Renal cortical epithelial cell (primary cell): ENCODE results near the gene ARHGEF7. TPM values are rescaled to one million over a fixed set of nuclear protein-coding genes. Genes with fewer than 3 reads are reported as not detected.
"Not testable (repeated sequence)": the region's sequence is repeated elsewhere in the genome, so short reads cannot be mapped to it uniquely, and the experiment has no call there.

Experiments
- DNase-seq: peaks from one replicate; pipeline ENCODE4 v3.0.0-alpha.2; 2011; ENCODE audit warnings: low read depth
- total RNA-seq: library from RNA; depleted of rRNA; stranded (reverse); fragments of >200 nt; gene quantifications from 2 replicates; pipeline ENCODE4 v1.2.3, GENCODE V29; 2014

The ARHGEF7 gene
- total RNA-seq, 1 donor from 2014 or later: 37.6 TPM

- DNase-seq: no peak
Observed at GRCh38 chr13:111252446-111253364, 137.6 kb downstream of the ARHGEF7 start.

- no peak for DNase-seq
Observed at GRCh38 chr13:111253365-111253872, 138.3 kb downstream of the ARHGEF7 start.

DNA sequence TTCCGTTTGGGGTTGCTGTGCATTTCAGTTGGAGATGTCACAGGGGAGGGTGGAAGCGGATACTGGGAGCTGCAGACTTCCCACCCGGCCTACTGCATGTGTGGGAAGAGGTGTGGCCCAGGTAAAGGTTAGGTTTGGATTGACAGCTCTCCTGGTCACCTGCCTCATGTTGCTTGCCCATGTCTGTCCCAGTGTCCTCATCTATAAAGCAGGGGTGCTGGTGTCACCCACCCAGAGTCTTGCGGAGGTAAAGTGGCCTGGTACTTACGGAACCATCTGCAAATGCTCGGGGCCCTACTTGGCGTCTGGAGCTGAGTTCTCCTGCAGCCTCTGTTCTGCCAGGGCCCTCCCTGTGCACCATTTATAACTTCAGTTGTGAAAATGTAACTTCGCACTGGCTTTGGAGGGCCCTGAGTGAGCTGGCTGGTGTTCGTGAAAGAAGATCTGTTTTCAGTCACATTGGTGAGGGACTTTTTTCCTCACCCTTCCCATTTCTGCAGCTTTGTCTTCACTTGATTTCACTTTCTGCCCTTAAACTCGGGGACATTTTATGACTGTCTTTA lies 140.2 kb downstream of the ARHGEF7 start:
- no peak for DNase-seq

GRCh38 chr13:111256458-111256857 lies 141.3 kb downstream of the ARHGEF7 start:
- no peak for DNase-seq

- DNase-seq: no peak
Observed at GRCh38 chr13:111256946-111257345, 141.8 kb downstream of the ARHGEF7 start.

DNA sequence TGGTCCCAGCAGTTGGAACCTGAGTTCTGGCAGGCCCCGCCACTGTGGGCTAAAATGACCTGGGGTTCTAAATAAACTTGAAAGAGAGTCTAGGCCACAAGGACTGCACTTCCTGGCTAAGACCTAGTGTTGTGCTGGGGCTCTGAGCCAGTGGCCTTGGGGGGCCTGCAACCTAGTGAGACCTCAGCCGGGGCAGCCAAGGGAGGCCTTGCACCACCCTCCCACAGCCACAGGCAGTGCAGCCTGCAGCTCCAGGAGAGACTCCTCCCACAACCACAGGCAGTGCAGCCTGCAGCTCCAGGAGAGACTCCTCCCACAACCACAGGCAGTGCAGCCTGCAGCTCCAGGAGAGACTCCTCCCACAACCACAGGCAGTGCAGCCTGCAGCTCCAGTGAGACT lies 142.8 kb downstream of the ARHGEF7 start:
- DNase-seq: not testable (repeated sequence)

DNA sequence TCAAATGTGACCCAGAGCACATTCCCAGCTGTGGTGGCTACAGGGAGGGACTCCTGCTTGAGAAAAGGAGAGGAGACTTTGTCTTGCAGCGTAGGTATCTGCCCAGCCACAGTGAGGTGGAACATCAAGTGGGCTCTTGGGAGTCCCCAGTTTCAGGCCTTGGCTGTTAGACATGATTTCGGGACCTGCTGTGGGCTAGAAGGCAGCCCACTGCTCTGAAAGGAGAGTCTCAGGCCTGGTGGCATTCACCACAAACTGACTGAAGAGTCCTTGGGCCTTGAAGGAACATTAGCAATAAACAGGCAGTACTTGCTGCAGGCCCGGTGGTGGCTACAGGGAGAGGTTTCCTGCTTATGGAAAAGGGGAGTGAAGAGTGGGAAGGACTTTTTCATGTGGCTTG lies 143.5 kb downstream of the ARHGEF7 start:
- no peak for DNase-seq

GRCh38 chr13:111259058-111259457 lies 143.9 kb downstream of the ARHGEF7 start:
- no peak for DNase-seq

GRCh38 chr13:111261326-111261725 lies 146.2 kb downstream of the ARHGEF7 start:
- no peak for DNase-seq

GRCh38 chr13:111262281-111262680 lies 147.2 kb downstream of the ARHGEF7 start:
- no peak for DNase-seq

GRCh38 chr13:111262715-111263114 lies 147.6 kb downstream of the ARHGEF7 start:
- no peak for DNase-seq

- no peak for DNase-seq
Observed at GRCh38 chr13:111263566-111263965, 148.5 kb downstream of the ARHGEF7 start.

DNA sequence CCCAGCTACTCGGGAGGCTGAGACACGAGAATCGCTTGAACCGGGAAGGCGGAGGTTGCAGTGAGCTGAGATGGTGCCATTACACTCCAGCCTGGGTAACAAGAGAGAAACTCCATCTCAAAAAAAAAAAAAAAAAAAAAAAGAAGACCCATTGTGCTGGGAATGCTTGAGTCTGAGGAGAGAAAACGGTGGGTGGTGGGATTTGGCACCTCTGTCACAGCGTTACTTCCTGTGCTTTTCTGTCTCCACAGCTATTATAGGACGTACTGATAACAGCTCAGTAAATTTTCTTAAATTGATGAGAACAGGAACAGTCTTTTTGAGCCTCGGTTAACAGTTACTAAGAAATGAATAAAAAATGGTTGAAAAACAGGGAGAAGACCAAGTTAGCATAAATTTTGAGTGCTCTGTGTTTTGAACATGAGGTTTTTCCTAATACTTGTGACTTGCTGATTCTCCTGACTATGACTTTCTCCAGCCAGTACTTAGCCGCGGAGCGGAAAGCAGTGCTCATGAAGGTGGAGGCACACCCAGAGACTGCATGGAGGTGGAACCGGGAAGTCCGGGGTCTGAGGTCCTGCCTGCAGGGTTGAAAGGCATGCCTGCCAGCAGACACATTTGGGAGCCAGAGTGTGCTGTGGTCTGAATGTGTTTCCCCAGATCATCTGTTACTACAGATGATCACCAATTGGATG lies 150.0 kb downstream of the ARHGEF7 start:
- no peak for DNase-seq

- DNase-seq: no peak
Observed at GRCh38 chr13:111265701-111266035, 150.6 kb downstream of the ARHGEF7 start.

DNA sequence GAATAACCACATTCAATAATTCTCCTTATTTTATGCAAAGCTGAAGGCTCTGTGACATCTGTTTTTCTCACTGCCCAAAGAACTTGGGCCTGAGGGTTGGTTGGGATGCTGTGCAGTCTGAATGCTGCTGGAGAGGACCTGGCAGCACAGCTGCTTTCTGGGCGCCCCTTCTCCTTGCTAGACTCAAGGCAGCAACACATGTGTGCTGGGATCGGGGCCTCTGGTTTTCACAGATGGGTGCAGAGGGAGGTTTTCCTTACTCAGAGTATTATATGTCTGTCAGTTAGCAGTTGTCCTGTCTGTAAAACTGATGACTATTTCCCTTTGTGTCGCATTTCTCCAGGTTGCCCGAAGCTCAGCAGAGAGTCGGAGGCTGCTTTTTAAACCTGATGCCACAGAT lies 152.1 kb downstream of the ARHGEF7 start:
- no peak for DNase-seq

DNA sequence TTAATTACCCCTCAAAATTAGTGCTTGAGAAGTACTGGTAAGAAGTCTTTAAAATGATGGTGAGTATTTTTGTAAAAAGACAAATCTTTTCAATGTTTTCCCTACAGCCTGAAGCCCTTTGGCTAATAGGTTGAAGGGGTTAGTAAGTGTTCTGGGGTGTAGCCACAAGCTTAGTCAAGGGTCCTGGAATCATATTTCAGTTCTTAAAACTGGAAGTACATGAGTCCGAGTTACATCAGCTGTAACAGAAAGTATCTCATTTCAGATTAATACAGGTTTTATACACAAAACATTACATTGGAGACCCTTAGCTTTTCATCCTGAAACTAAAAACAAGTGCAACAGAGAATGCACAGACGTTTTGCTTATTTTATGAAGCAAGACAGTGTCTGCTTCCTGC lies 152.7 kb downstream of the ARHGEF7 start:
- DNase-seq: no peak

GRCh38 chr13:111269508-111269907 lies 154.4 kb downstream of the ARHGEF7 start:
- no peak for DNase-seq

DNA sequence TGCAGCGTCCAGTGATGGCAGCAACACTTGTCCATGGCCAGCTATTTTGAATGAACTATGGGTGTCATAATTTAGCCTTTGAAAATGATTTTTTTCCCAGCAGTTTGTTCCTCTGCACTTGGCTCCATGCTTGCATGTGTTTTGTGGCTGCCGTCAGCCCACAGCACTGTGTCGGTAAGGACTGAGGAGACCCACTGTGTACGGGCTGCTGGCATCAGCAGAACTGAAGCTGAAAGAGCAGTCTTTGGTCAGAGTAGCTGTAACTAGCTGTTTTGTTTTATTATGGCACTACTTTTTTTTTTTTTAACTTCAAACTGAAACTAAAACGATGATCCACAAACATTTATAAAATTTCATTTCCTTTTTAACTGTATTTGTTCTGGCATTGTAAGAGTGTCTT lies 155.0 kb downstream of the ARHGEF7 start:
- DNase-seq: no peak

DNA sequence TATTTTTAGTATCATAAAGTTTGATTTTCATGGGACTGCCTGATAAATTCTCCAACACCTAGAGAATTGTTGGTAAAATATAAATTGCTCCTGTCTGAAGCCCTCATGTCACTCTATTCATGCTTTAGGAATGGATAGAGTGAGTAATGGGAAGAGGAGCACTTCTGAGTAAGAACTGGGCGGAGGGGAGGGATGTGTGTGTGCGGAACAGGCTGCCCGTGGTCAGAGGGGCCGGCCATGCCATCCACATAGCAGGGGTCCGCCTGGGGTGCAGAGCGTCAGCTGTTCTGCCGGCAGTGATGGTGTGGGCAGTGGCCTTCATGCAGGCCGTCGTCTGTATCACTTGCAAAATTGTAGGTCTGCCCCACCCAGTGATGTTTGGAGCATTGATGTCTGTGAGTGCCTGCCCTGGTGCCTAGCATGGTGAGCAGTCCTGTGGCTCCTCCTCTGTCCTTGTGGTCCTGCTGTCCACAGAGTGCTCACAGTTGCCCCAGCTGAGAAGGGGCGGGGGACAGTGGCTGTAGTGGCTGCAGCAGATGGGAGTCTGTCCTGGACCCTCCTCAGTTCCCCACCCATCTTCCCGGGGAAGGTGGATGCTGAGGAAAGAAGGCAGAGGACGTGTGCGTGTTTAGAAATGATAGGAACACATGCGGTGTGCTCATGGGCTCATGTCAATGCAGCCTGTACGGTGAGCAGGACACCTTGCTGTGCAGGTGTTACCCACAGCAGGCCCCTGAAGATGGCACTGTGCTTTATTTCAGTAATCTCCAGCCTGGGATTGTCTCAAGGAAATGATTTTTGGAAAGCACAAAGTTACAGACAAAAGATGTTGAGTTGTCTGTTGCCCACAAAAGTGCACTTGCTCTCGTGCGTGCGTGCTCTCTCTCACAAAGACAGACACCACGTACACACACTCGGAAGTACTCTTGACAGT lies 155.9 kb downstream of the ARHGEF7 start:
- DNase-seq: no peak

GRCh38 chr13:111272117-111272516 lies 157.0 kb downstream of the ARHGEF7 start:
- no peak for DNase-seq

GRCh38 chr13:111275382-111275781 lies 160.3 kb downstream of the ARHGEF7 start:
- no peak for DNase-seq
